ENCODE measurements around the gene C1QTNF12. TPM values are rescaled to one million over a fixed set of nuclear protein-coding genes. Genes with fewer than 3 reads are reported as not detected.
A peak's percentile ranks its signal among the peaks of the same experiment; 100 is the strongest.

C1QTNF12 gene
- polyA plus RNA-seq, 2 donors, result 1.6 to 3.0 TPM

GRCh38 chr1:1273209-1273511 lies 26.6 kb upstream of the C1QTNF12 start:
- H3K4me1 ChIP-seq (ENCODE audit: control insufficient read depth in 2 of 2, insufficient read depth in 2 of 2, low read length in 1 of 2), result peaks cover 13 to 29% of the 10 kb centered on the region in 2 donors
- H3K27me3 ChIP-seq (ENCODE audit: control insufficient read depth in 1 of 2, insufficient read depth in 2 of 2, low read length in 2 of 2), result no peaks in the 10 kb centered on the region
- H3K36me3 ChIP-seq (ENCODE audit: control insufficient read depth in 2 of 2, insufficient read depth in 2 of 2, low read length in 1 of 2), result peaks cover 0 to 9% of the 10 kb centered on the region in 2 donors
- no peaks in the 10 kb centered on the region for H3K9me3 ChIP-seq (ENCODE audit: control insufficient read depth in 2 of 2, insufficient read depth in 1 of 2, low read depth in 1 of 2, low read length in 1 of 2)
- H3K4me3 ChIP-seq (ENCODE audit: low read depth in 1 of 2, low read length in 2 of 2), result peak overlapping the region; percentile 83 to 90
- H3K27ac ChIP-seq (ENCODE audit: low read depth in 2 of 2, low read length in 1 of 2), result peak overlapping the region; percentile 79 to 87
- WGBS, 2 donors, result 0% methylated on average over 31 of the region's 31 CpGs

GRCh38 chr1:1272341-1273208 lies 26.1 kb upstream of the C1QTNF12 start:
- Histone ChIP-seq H3K27me3 (ENCODE audit: control insufficient read depth in 1 of 2, insufficient read depth in 2 of 2, low read length in 2 of 2) (no peaks in the 10 kb centered on the region), H3K9me3 (ENCODE audit: control insufficient read depth in 2 of 2, insufficient read depth in 1 of 2, low read depth in 1 of 2, low read length in 1 of 2) (no peaks in the 10 kb centered on the region), H3K4me3 (ENCODE audit: low read depth in 1 of 2, low read length in 2 of 2) (peak overlapping the region; percentile 83 to 90), H3K27ac (ENCODE audit: low read depth in 2 of 2, low read length in 1 of 2) (peak overlapping the region; percentile 79 to 87), H3K36me3 (ENCODE audit: control insufficient read depth in 2 of 2, insufficient read depth in 2 of 2, low read length in 1 of 2) (peaks cover 0 to 13% of the 10 kb centered on the region in 2 donors), H3K4me1 (ENCODE audit: control insufficient read depth in 2 of 2, insufficient read depth in 2 of 2, low read length in 1 of 2) (peaks cover 13 to 29% of the 10 kb centered on the region in 2 donors)
- 25 to 26% methylated on average over 43 of the region's 43 CpGs for WGBS, 2 donors

DNA sequence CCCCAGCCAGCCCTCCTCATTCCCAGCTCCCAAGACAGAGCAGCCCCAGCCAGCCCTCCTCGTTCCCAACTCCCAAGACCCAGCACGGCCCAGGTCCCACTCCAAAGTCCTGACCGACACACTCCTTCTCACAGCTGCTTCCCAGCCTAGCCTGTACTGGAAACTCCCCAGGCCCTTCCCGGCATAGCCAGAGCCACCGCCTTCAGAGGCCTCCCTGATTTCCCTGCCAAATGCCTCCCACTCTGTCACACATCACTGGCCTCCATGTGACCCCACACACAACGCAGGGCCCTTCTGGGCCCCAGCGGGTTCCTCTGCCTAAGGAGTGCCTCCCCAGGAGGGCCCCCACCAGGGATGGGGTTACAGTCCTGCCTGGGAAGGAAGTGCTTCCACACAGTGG lies 24.3 kb upstream of the C1QTNF12 start:
- Histone ChIP-seq H3K27ac (ENCODE audit: low read depth in 2 of 2, low read length in 1 of 2) (peak overlapping the region in 1 of 2 donors; percentile 23), H3K36me3 (ENCODE audit: control insufficient read depth in 2 of 2, insufficient read depth in 2 of 2, low read length in 1 of 2) (peaks cover 3 to 20% of the 10 kb centered on the region in 2 donors), H3K4me3 (ENCODE audit: low read depth in 1 of 2, low read length in 2 of 2) (no peak overlapping the region), H3K27me3 (ENCODE audit: control insufficient read depth in 1 of 2, insufficient read depth in 2 of 2, low read length in 2 of 2) (no peaks in the 10 kb centered on the region), H3K4me1 (ENCODE audit: control insufficient read depth in 2 of 2, insufficient read depth in 2 of 2, low read length in 1 of 2) (peaks cover 13 to 29% of the 10 kb centered on the region in 2 donors), H3K9me3 (ENCODE audit: control insufficient read depth in 2 of 2, insufficient read depth in 1 of 2, low read depth in 1 of 2, low read length in 1 of 2) (no peaks in the 10 kb centered on the region)
- WGBS, 2 donors, result 62 to 64% methylated on average over 7 of the region's 7 CpGs

- Histone ChIP-seq H3K27ac (ENCODE audit: low read depth in 2 of 2, low read length in 1 of 2) (no peak overlapping the region), H3K27me3 (ENCODE audit: control insufficient read depth in 1 of 2, insufficient read depth in 2 of 2, low read length in 2 of 2) (no peaks in the 10 kb centered on the region), H3K9me3 (ENCODE audit: control insufficient read depth in 2 of 2, insufficient read depth in 1 of 2, low read depth in 1 of 2, low read length in 1 of 2) (no peaks in the 10 kb centered on the region), H3K36me3 (ENCODE audit: control insufficient read depth in 2 of 2, insufficient read depth in 2 of 2, low read length in 1 of 2) (peaks cover 4 to 31% of the 10 kb centered on the region in 2 donors), H3K4me3 (ENCODE audit: low read depth in 1 of 2, low read length in 2 of 2) (no peak overlapping the region), H3K4me1 (ENCODE audit: control insufficient read depth in 2 of 2, insufficient read depth in 2 of 2, low read length in 1 of 2) (peaks cover 4 to 24% of the 10 kb centered on the region in 2 donors)
- 95% methylated on average over 13 of the region's 13 CpGs for WGBS, 2 donors
Measured at GRCh38 chr1:1268284-1268682, 21.8 kb upstream of the C1QTNF12 start.

- Histone ChIP-seq H3K4me3 (ENCODE audit: low read depth in 1 of 2, low read length in 2 of 2) (no peak overlapping the region), H3K36me3 (ENCODE audit: control insufficient read depth in 2 of 2, insufficient read depth in 2 of 2, low read length in 1 of 2) (peaks cover 8 to 33% of the 10 kb centered on the region in 2 donors), H3K27ac (ENCODE audit: low read depth in 2 of 2, low read length in 1 of 2) (no peak overlapping the region), H3K4me1 (ENCODE audit: control insufficient read depth in 2 of 2, insufficient read depth in 2 of 2, low read length in 1 of 2) (peaks cover 4 to 23% of the 10 kb centered on the region in 2 donors), H3K27me3 (ENCODE audit: control insufficient read depth in 1 of 2, insufficient read depth in 2 of 2, low read length in 2 of 2) (no peaks in the 10 kb centered on the region), H3K9me3 (ENCODE audit: control insufficient read depth in 2 of 2, insufficient read depth in 1 of 2, low read depth in 1 of 2, low read length in 1 of 2) (no peaks in the 10 kb centered on the region)
- 93 to 94% methylated on average over 39 of the region's 39 CpGs for WGBS, 2 donors
Measured at GRCh38 chr1:1267488-1268283, 21.2 kb upstream of the C1QTNF12 start.

- H3K9me3 ChIP-seq (ENCODE audit: control insufficient read depth in 2 of 2, insufficient read depth in 1 of 2, low read depth in 1 of 2, low read length in 1 of 2), result no peaks in the 10 kb centered on the region
- H3K4me1 ChIP-seq (ENCODE audit: control insufficient read depth in 2 of 2, insufficient read depth in 2 of 2, low read length in 1 of 2), result peaks cover 0 to 2% of the 10 kb centered on the region in 2 donors
- no peak overlapping the region for H3K27ac ChIP-seq (ENCODE audit: low read depth in 2 of 2, low read length in 1 of 2)
- WGBS, 2 donors, result 76 to 88% methylated on average over 10 of the region's 10 CpGs
- peaks cover 17 to 41% of the 10 kb centered on the region in 2 donors for H3K36me3 ChIP-seq (ENCODE audit: control insufficient read depth in 2 of 2, insufficient read depth in 2 of 2, low read length in 1 of 2)
- H3K4me3 ChIP-seq (ENCODE audit: low read depth in 1 of 2, low read length in 2 of 2), result no peak overlapping the region
- H3K27me3 ChIP-seq (ENCODE audit: control insufficient read depth in 1 of 2, insufficient read depth in 2 of 2, low read length in 2 of 2), result no peaks in the 10 kb centered on the region
Measured at GRCh38 chr1:1264868-1265272, 18.3 kb upstream of the C1QTNF12 start.

GRCh38 chr1:1264026-1264425 lies 17.5 kb upstream of the C1QTNF12 start:
- Histone ChIP-seq H3K4me3 (ENCODE audit: low read depth in 1 of 2, low read length in 2 of 2) (no peak overlapping the region), H3K27me3 (ENCODE audit: control insufficient read depth in 1 of 2, insufficient read depth in 2 of 2, low read length in 2 of 2) (no peaks in the 10 kb centered on the region), H3K36me3 (ENCODE audit: control insufficient read depth in 2 of 2, insufficient read depth in 2 of 2, low read length in 1 of 2) (peaks cover 17 to 44% of the 10 kb centered on the region in 2 donors), H3K27ac (ENCODE audit: low read depth in 2 of 2, low read length in 1 of 2) (no peak overlapping the region), H3K9me3 (ENCODE audit: control insufficient read depth in 2 of 2, insufficient read depth in 1 of 2, low read depth in 1 of 2, low read length in 1 of 2) (no peaks in the 10 kb centered on the region), H3K4me1 (ENCODE audit: control insufficient read depth in 2 of 2, insufficient read depth in 2 of 2, low read length in 1 of 2) (peaks cover 0 to 2% of the 10 kb centered on the region in 2 donors)
- WGBS, 2 donors, result 86 to 87% methylated on average over 9 of the region's 9 CpGs

- Histone ChIP-seq H3K4me1 (ENCODE audit: control insufficient read depth in 2 of 2, insufficient read depth in 2 of 2, low read length in 1 of 2) (peaks cover 0 to 6% of the 10 kb centered on the region in 2 donors), H3K36me3 (ENCODE audit: control insufficient read depth in 2 of 2, insufficient read depth in 2 of 2, low read length in 1 of 2) (peaks cover 17 to 43% of the 10 kb centered on the region in 2 donors), H3K9me3 (ENCODE audit: control insufficient read depth in 2 of 2, insufficient read depth in 1 of 2, low read depth in 1 of 2, low read length in 1 of 2) (no peaks in the 10 kb centered on the region), H3K4me3 (ENCODE audit: low read depth in 1 of 2, low read length in 2 of 2) (no peak overlapping the region), H3K27me3 (ENCODE audit: control insufficient read depth in 1 of 2, insufficient read depth in 2 of 2, low read length in 2 of 2) (no peaks in the 10 kb centered on the region), H3K27ac (ENCODE audit: low read depth in 2 of 2, low read length in 1 of 2) (no peak overlapping the region)
- 90 to 94% methylated on average over 8 of the region's 8 CpGs for whole genome bisulfite sequencing, 2 donors
Measured at GRCh38 chr1:1262758-1263157, 16.2 kb upstream of the C1QTNF12 start.

DNA sequence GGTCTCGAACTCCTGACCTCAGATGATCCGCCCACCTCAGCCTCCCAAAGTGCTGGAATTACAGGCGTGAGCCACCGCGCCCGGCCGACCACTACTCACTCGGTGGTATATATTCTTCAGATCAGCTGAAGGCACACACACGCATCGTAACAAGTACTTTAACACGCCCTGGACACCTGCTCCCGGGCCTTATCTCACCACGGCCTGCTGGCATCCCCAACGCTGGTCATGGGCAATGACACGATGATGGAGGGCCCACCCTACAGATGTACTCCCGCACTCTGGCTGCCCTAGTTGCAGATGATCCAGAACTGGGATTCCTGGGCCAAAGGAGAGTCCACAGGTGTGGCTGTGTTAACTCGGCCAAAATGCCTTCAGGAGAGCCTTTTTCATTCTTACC lies 15.5 kb upstream of the C1QTNF12 start:
- Histone ChIP-seq H3K36me3 (ENCODE audit: control insufficient read depth in 2 of 2, insufficient read depth in 2 of 2, low read length in 1 of 2) (peaks cover 17 to 37% of the 10 kb centered on the region in 2 donors), H3K4me1 (ENCODE audit: control insufficient read depth in 2 of 2, insufficient read depth in 2 of 2, low read length in 1 of 2) (peaks cover 0 to 6% of the 10 kb centered on the region in 2 donors), H3K27ac (ENCODE audit: low read depth in 2 of 2, low read length in 1 of 2) (no peak overlapping the region), H3K4me3 (ENCODE audit: low read depth in 1 of 2, low read length in 2 of 2) (no peak overlapping the region), H3K27me3 (ENCODE audit: control insufficient read depth in 1 of 2, insufficient read depth in 2 of 2, low read length in 2 of 2) (no peaks in the 10 kb centered on the region), H3K9me3 (ENCODE audit: control insufficient read depth in 2 of 2, insufficient read depth in 1 of 2, low read depth in 1 of 2, low read length in 1 of 2) (no peaks in the 10 kb centered on the region)
- WGBS, 2 donors, result 95 to 96% methylated on average over 17 of the region's 17 CpGs
